ENCODE results near the gene CNTNAP2. TPM values are rescaled to one million over a fixed set of nuclear protein-coding genes. Genes with fewer than 3 reads are reported as not detected.

The CNTNAP2 gene
- total and polyA plus RNA-seq, 2 of the 4 experiments (the other 2 are of a cell fraction), result not detected

DNA sequence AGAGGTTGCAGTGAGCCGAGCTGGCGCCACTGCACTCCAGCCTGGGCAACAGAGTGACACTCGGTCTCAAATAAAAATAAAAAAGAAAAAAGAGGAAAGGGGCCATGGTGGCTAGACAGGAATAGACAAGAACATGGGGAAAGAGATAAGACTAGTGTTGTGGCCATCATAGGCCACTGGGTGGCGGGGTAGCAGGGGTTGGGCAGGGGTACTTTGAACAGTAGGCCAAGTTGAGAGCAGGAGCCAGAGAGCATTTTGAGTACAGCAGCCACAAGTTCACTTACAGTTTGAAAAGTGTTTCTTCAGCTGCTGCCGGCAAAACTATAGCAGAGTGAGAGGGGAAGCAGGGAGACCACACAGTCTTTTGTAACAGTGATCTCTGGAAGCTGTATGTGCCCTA lies 656.0 kb downstream of the CNTNAP2 start:
- Histone ChIP-seq H2AK9ac (replicated peaks; ENCODE audit: low read depth, low read length, poor library complexity) (no peak overlapping the region), H3K9ac (ENCODE audit: low read depth, low read length) (no peak overlapping the region), H3K23ac (ENCODE audit: low read depth, low read length) (no peak overlapping the region), H3K27ac (ENCODE audit: insufficient read depth, low read length) (no peak overlapping the region), H4K91ac (ENCODE audit: insufficient read depth, low read depth, low read length) (no peak overlapping the region), H2AK5ac (ENCODE audit: low read depth, low read length) (no peak overlapping the region), H3K56ac (ENCODE audit: extremely low read depth, insufficient read depth, low read length) (no peak overlapping the region), H2BK120ac (ENCODE audit: low read depth, low read length) (no peak overlapping the region), H3K4ac (ENCODE audit: low read depth, low read length) (no peak overlapping the region), H4K8ac (ENCODE audit: low read depth in 2 of 2, low read length in 2 of 2) (no peak overlapping the region), H3K27me3 (ENCODE audit: control insufficient read depth, insufficient read depth, low read length) (no peaks in the 10 kb centered on the region), H3K4me2 (ENCODE audit: low read depth, low read length) (no peak overlapping the region), H3K79me1 (ENCODE audit: low read depth in 1 of 2, low read length in 2 of 2) (no peaks in the 10 kb centered on the region), H3K4me1 (ENCODE audit: control insufficient read depth, insufficient read depth, low read length) (no peaks in the 10 kb centered on the region), H3K36me3 (ENCODE audit: control insufficient read depth, insufficient read depth, low read length) (no peaks in the 10 kb centered on the region), H3K9me1 (ENCODE audit: insufficient read depth, low read length) (no peaks in the 10 kb centered on the region), H3K18ac (ENCODE audit: low read depth, low read length) (no peak overlapping the region), H3K9me3 (ENCODE audit: control insufficient read depth, insufficient read depth, low read length) (peaks cover 7% of the 10 kb centered on the region; the same call in 1 of the 2 replicates), H2BK20ac (ENCODE audit: low read depth, low read length) (no peak overlapping the region), H4K20me1 (ENCODE audit: insufficient read depth, low read length) (no peaks in the 10 kb centered on the region), H2BK5ac (ENCODE audit: low read depth, low read length, poor library complexity, severe bottlenecking) (no peak overlapping the region), H2BK15ac (ENCODE audit: low read depth, low read length) (no peak overlapping the region), H3K4me3 (ENCODE audit: insufficient read depth, low read depth, low read length) (no peak overlapping the region), H3K14ac (replicated peaks; ENCODE audit: low read depth, low read length) (no peak overlapping the region), H4K5ac (ENCODE audit: low read depth, low read length) (no peak overlapping the region), H2AFZ (replicated peaks; ENCODE audit: low read length, poor library complexity) (no peak overlapping the region)
- intact Hi-C loops (cut with micrococcal nuclease), result no loop called here
- ATAC-seq (ENCODE audit: low read depth) (no peak), DNase-seq (no peak)
- dilution Hi-C loops (cut with HindIII; ENCODE audit: low sequenced_read_pairs, unreplicated experiment), result no loop called here
- ChIA-PET CTCF (no interaction called here), POLR2A (ENCODE audit: unreplicated experiment) (no interaction called here)
- in situ Hi-C loops (cut with MboI; ENCODE audit: low sequenced_read_pairs), result no loop called here
- 78% methylated on average over 3 of the region's 5 CpGs; no CpG with 5 or more reads in 1 of the 2 experiments for WGBS, 2 experiments (ENCODE audit: extremely low coverage in 2 of 2, insufficient read length in 1 of 2)
- BruUV-seq (replicated peaks), result no TSS peak
- no peak for TF ChIP-seq MAFK (IDR thresholded peaks at IDR 0.05; ENCODE audit: low read depth, low read length)
- TF ChIP-seq FOS (IDR thresholded peaks at IDR 0.05; ENCODE audit: low read depth, low read length), result no peak
- no peak for TF ChIP-seq RFX5 (IDR thresholded peaks at IDR 0.05; ENCODE audit: low read depth, low read length)
- TF ChIP-seq, protein P1, sequence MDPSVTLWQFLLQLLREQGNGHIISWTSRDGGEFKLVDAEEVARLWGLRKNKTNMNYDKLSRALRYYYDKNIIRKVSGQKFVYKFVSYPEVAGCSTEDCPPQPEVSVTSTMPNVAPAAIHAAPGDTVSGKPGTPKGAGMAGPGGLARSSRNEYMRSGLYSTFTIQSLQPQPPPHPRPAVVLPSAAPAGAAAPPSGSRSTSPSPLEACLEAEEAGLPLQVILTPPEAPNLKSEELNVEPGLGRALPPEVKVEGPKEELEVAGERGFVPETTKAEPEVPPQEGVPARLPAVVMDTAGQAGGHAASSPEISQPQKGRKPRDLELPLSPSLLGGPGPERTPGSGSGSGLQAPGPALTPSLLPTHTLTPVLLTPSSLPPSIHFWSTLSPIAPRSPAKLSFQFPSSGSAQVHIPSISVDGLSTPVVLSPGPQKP (IDR thresholded peaks at IDR 0.05; ENCODE audit: borderline replicate concordance, low read depth, low read length), result no peak
- TF ChIP-seq POLR2A (IDR thresholded peaks at IDR 0.05; ENCODE audit: low read depth, low read length), result no peak
- TF ChIP-seq CHD1 (IDR thresholded peaks at IDR 0.05; ENCODE audit: low read depth, low read length), result no peak
- TF ChIP-seq NFE2L2 (IDR thresholded peaks at IDR 0.05; ENCODE audit: low read depth, low read length), result no peak
- TF ChIP-seq, protein P2, sequence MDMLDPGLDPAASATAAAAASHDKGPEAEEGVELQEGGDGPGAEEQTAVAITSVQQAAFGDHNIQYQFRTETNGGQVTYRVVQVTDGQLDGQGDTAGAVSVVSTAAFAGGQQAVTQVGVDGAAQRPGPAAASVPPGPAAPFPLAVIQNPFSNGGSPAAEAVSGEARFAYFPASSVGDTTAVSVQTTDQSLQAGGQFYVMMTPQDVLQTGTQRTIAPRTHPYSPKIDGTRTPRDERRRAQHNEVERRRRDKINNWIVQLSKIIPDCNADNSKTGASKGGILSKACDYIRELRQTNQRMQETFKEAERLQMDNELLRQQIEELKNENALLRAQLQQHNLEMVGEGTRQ (IDR thresholded peaks at IDR 0.05; ENCODE audit: low read depth, low read length), result no peak
- TF ChIP-seq RCOR1 (IDR thresholded peaks at IDR 0.05; ENCODE audit: insufficient replicate concordance, low read length), result no peak
- no peak for TF ChIP-seq CEBPB (IDR thresholded peaks at IDR 0.05; ENCODE audit: low read depth, low read length)
- TF ChIP-seq RAD21 (IDR thresholded peaks at IDR 0.05; ENCODE audit: low read length), result no peak
- no peak for TF ChIP-seq BHLHE40 (IDR thresholded peaks at IDR 0.05; ENCODE audit: low read depth, low read length)
- no peak for TF ChIP-seq MXI1 (IDR thresholded peaks at IDR 0.05; ENCODE audit: borderline replicate concordance, low read depth, low read length)
- TF ChIP-seq MAZ (IDR thresholded peaks at IDR 0.05; ENCODE audit: borderline replicate concordance, low read depth, low read length), result no peak
- TF ChIP-seq SMC3 (IDR thresholded peaks at IDR 0.05; ENCODE audit: low read depth, low read length), result no peak
- TF ChIP-seq CTCF (conservative IDR thresholded peaks at IDR 0.05; ENCODE audit: low read depth, low read length), result no peak
